Suprapubic skin (tissue), 4 donors: ENCODE measurements around the gene EEFSEC. TPM values are rescaled to one million over a fixed set of nuclear protein-coding genes. Genes with fewer than 3 reads are reported as not detected.

Experiments used
- DNase-seq, 2 donors: peaks; one replicate each; pipeline ENCODE4 v3.0.0-alpha.2; 2019; ENCODE audit warnings: low spot score in 2 of 2
- H3K27ac ChIP-seq: fragments of 200-600 bp; sonication (generic); one replicate; pipeline ENCODE4 v1.5.1; 2019
- H3K27me3 ChIP-seq: fragments of 200-600 bp; sonication (generic); one replicate; pipeline ENCODE4 v1.5.1; 2019
- H3K36me3 ChIP-seq: fragments of 200-600 bp; sonication (generic); one replicate; pipeline ENCODE4 v1.5.1; 2019
- H3K4me1 ChIP-seq: fragments of 200-600 bp; sonication (generic); one replicate; pipeline ENCODE4 v1.5.1; 2019
- H3K4me3 ChIP-seq: fragments of 200-600 bp; sonication (generic); one replicate; pipeline ENCODE4 v1.5.1; 2019; ENCODE audit warnings: mild to moderate bottlenecking
- H3K9me3 ChIP-seq: fragments of 200-600 bp; sonication (generic); one replicate; pipeline ENCODE4 v1.5.1; 2019
- CTCF ChIP-seq, 2 donors: fragments of 200-600 bp in 1 of 2; fragments of 450-650 bp in 1 of 2; sonication (generic) in 1 of 2; IDR thresholded peaks; one replicate each; pipeline ENCODE4 v1.5.1; 2016 to 2019; ENCODE audit warnings: antibody characterized with exemption in 2 of 2, mild to moderate bottlenecking in 1 of 2, moderate library complexity in 1 of 2
- EP300 ChIP-seq: sonication (generic); formaldehyde crosslinking; IDR thresholded peaks from one replicate; pipeline ENCODE4 v1.6.1; 2017; ENCODE audit warnings: antibody characterized with exemption
- POLR2A ChIP-seq, 2 donors: fragments of 450-650 bp; IDR thresholded peaks; one replicate each; pipeline ENCODE4 v1.6.1; 2017; ENCODE audit warnings: antibody characterized with exemption in 2 of 2, mild to moderate bottlenecking in 2 of 2, moderate library complexity in 2 of 2
- POLR2AphosphoS5 ChIP-seq, 3 donors: sonication (generic); formaldehyde crosslinking; IDR thresholded peaks; one replicate each; pipeline ENCODE4 v1.6.1; 2017; ENCODE audit warnings: antibody characterized with exemption in 3 of 3
- WGBS: methylation state at CpG from one replicate; pipeline ENCODE4 v1.1.5; 2018; 5-methylcytosine and 5-hydroxymethylcytosine counted together
- total RNA-seq, 4 donors: library from RNA; depleted of rRNA; stranded (reverse); fragments of >200 nt; gene quantifications; one replicate each; pipeline ENCODE4 v1.1.0, GENCODE V29; 2016

Gene EEFSEC
- total RNA-seq, 4 donors from 2014 or later = 14.3 to 19.4 (median 16.7) TPM

- H3K36me3 ChIP-seq = no peaks in the 10 kb centered on the region
- peaks cover 9% of the 10 kb centered on the region for H3K4me1 ChIP-seq
- H3K4me3 ChIP-seq = no peak overlapping the region
- H3K27me3 ChIP-seq = peaks cover 19% of the 10 kb centered on the region
- 86% methylated on average over 7 of the region's 7 CpGs for WGBS
- H3K27ac ChIP-seq = no peak overlapping the region
- no peaks in the 10 kb centered on the region for H3K9me3 ChIP-seq
- DNase-seq = no peak
- TF ChIP-seq EP300 = no peak
Measured at GRCh38 chr3:128423525-128424147, 270.4 kb downstream of the EEFSEC start.

- H3K36me3 ChIP-seq = no peaks in the 10 kb centered on the region
- H3K4me1 ChIP-seq = peaks cover 9% of the 10 kb centered on the region
- H3K27ac ChIP-seq = no peak overlapping the region
- 81% methylated on average over 14 of the region's 14 CpGs for WGBS
- no peaks in the 10 kb centered on the region for H3K9me3 ChIP-seq
- H3K4me3 ChIP-seq = no peak overlapping the region
- peaks cover 22% of the 10 kb centered on the region for H3K27me3 ChIP-seq
- no peak for DNase-seq
- TF ChIP-seq CTCF (IDR thresholded peaks at IDR 0.05) (no peak), EP300 (no peak), POLR2AphosphoS5 (IDR thresholded peaks at IDR 0.05) (no peak), POLR2A (IDR thresholded peaks at IDR 0.05) (no peak)
Measured at GRCh38 chr3:128424508-128425069, 271.3 kb downstream of the EEFSEC start.

GRCh38 chr3:128425142-128425845 lies 272.0 kb downstream of the EEFSEC start:
- no peak overlapping the region for H3K4me3 ChIP-seq
- no peak overlapping the region for H3K27ac ChIP-seq
- TF ChIP-seq POLR2AphosphoS5 (IDR thresholded peaks at IDR 0.05) = no peak
- TF ChIP-seq EP300 = no peak
- TF ChIP-seq CTCF (IDR thresholded peaks at IDR 0.05) = no peak
- no peak for TF ChIP-seq POLR2A (IDR thresholded peaks at IDR 0.05)
- DNase-seq = no peak
- H3K9me3 ChIP-seq = no peaks in the 10 kb centered on the region
- peaks cover 9% of the 10 kb centered on the region for H3K4me1 ChIP-seq
- peaks cover 27% of the 10 kb centered on the region for H3K27me3 ChIP-seq
- no peaks in the 10 kb centered on the region for H3K36me3 ChIP-seq
- WGBS = 85% methylated on average over 23 of the region's 23 CpGs

GRCh38 chr3:128425846-128426127 lies 272.5 kb downstream of the EEFSEC start:
- Histone ChIP-seq H3K27me3 (peaks cover 32% of the 10 kb centered on the region), H3K9me3 (no peaks in the 10 kb centered on the region), H3K36me3 (no peaks in the 10 kb centered on the region), H3K4me3 (no peak overlapping the region), H3K27ac (no peak overlapping the region), H3K4me1 (peaks cover 9% of the 10 kb centered on the region)
- 74% methylated on average over 6 of the region's 8 CpGs for WGBS
- TF ChIP-seq POLR2A (IDR thresholded peaks at IDR 0.05) = no peak
- no peak for TF ChIP-seq EP300
- no peak for TF ChIP-seq POLR2AphosphoS5 (IDR thresholded peaks at IDR 0.05)
- TF ChIP-seq CTCF (IDR thresholded peaks at IDR 0.05) = no peak
- DNase-seq = no peak

- 18% methylated on average over 10 of the region's 66 CpGs for WGBS
- H3K9me3 ChIP-seq = no peaks in the 10 kb centered on the region
- H3K27ac ChIP-seq = no peak overlapping the region
- peak overlapping the region; percentile 35 for H3K4me3 ChIP-seq
- TF ChIP-seq POLR2A (IDR thresholded peaks at IDR 0.05) (no peak), EP300 (no peak), CTCF (IDR thresholded peaks at IDR 0.05) (peak; percentile 85 to 98), POLR2AphosphoS5 (IDR thresholded peaks at IDR 0.05) (no peak)
- H3K4me1 ChIP-seq = peaks cover 9% of the 10 kb centered on the region
- H3K27me3 ChIP-seq = peaks cover 37% of the 10 kb centered on the region
- H3K36me3 ChIP-seq = no peaks in the 10 kb centered on the region
- DNase-seq = no peak
Measured at GRCh38 chr3:128426128-128426921, 273.0 kb downstream of the EEFSEC start.
